Measurements from ENCODE around the gene VDAC1.

GRCh38 chr5:133995341-133995740 is 9.4 kb downstream of the VDAC1 start:
- TF ChIP-seq CTCF (IDR thresholded peaks at IDR 0.05): no peak
- no peak for TF ChIP-seq EZH2phosphoT487 (IDR thresholded peaks at IDR 0.05)
